ENCODE results near the gene TTF2. TPM values are rescaled to one million over a fixed set of nuclear protein-coding genes. Genes with fewer than 3 reads are reported as not detected.

TTF2 gene
- total and polyA plus RNA-seq, 5 experiments from 2014 or later, result 10.8 to 31.0 (median 13.4) TPM

DNA sequence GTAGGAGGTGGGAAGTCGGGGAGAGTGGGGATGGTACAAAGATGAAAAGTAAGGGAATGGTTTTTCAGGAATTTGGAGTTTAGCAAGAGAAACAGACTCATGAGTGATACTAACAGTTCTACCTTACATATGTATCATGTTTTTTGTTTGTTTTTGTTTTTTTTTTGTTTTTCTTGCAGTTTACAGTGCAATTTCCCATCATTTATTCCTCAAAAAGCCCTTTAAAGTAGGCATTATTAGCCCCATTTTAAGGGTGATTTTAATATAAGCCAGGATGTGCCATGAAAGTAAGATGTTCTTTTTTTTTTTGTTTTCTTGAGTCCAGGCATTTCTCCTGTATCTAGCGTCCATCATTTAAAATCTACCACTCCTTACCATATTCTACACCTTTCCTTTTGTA, 75.2 kb downstream of the TTF2 start:
- POLR2A ChIA-PET, result no interaction called here
- H3K36me3 Mint-ChIP-seq, result no peaks in the 10 kb centered on the region
- H3K4me1 Mint-ChIP-seq, result no peaks in the 10 kb centered on the region
- H3K9me3 Mint-ChIP-seq, result no peaks in the 10 kb centered on the region
- DNase-seq (no peak), ATAC-seq (no peak)
- H3K4me3 Mint-ChIP-seq, result no peak overlapping the region
- no peak overlapping the region for H3K27ac Mint-ChIP-seq
- peaks cover 4 to 16% (median 6%) of the 10 kb centered on the region in 5 donors for H3K27me3 Mint-ChIP-seq

DNA sequence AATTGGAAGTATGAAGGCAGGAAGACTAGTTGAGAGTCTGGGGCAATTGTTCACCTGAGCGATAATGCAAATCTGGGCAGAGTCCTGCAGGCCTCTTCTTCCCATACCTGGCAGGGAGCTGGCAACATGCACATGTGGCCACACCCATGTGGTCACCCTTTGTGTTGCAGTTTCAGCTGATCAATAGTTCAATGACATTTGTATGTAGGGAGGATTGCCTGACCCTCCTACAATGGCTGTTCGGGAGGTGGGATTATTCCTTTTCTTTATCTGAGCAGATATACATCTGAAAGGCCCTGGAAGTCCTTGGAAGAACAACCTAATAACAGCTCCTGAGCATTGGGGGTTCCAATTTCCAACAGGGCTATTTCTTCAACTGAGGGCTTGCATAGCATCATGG, 76.6 kb downstream of the TTF2 start:
- Mint-ChIP-seq H3K27ac (no peak overlapping the region), H3K4me1 (no peaks in the 10 kb centered on the region), H3K27me3 (peaks cover 4 to 16% (median 6%) of the 10 kb centered on the region in 5 donors), H3K36me3 (no peaks in the 10 kb centered on the region), H3K9me3 (no peaks in the 10 kb centered on the region), H3K4me3 (no peak overlapping the region)
- POLR2A ChIA-PET, result no interaction called here
- DNase-seq (no peak), ATAC-seq (no peak)

- POLR2A ChIA-PET, result no interaction called here
- ATAC-seq (no peak), DNase-seq (no peak)
- Mint-ChIP-seq H3K27ac (no peak overlapping the region), H3K27me3 (peaks cover 4 to 16% (median 6%) of the 10 kb centered on the region in 5 donors), H3K9me3 (no peaks in the 10 kb centered on the region), H3K4me1 (no peaks in the 10 kb centered on the region), H3K36me3 (no peaks in the 10 kb centered on the region), H3K4me3 (no peak overlapping the region)
These were observed 77.2 kb downstream of the TTF2 start for GRCh38 chr1:117137281-117137855.

GRCh38 chr1:117138106-117138505, 78.0 kb downstream of the TTF2 start:
- H3K27ac Mint-ChIP-seq, result no peak overlapping the region
- no peaks in the 10 kb centered on the region for H3K9me3 Mint-ChIP-seq
- POLR2A ChIA-PET, result no interaction called here
- no peaks in the 10 kb centered on the region for H3K4me1 Mint-ChIP-seq
- H3K36me3 Mint-ChIP-seq, result no peaks in the 10 kb centered on the region
- no peak for ATAC-seq
- no peak for DNase-seq
- no peak overlapping the region for H3K4me3 Mint-ChIP-seq
- peaks cover 4 to 16% (median 6%) of the 10 kb centered on the region in 5 donors for H3K27me3 Mint-ChIP-seq

DNA sequence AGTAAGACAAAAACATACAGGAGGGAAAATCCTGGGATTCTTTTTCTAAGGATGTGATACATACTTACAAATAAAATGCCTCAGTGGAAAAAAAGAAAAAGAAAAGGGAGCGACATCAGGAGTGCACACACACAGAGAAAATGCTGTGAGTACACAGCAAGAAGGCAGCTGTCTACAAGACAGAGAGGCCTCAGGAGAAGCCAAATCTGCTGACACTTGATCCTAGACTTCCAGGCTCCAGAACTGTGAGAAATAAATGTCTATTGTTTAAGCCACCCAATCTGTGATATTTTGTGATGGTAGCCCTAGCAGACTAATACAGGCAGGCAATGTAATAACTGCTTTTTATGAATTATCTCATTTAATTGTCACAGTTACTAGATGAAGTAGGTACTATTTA, 78.4 kb downstream of the TTF2 start:
- POLR2A ChIA-PET, result no interaction called here
- no peaks in the 10 kb centered on the region for H3K9me3 Mint-ChIP-seq
- H3K4me3 Mint-ChIP-seq, result no peak overlapping the region
- ATAC-seq (no peak), DNase-seq (no peak)
- no peaks in the 10 kb centered on the region for H3K36me3 Mint-ChIP-seq
- H3K27me3 Mint-ChIP-seq, result peaks cover 3 to 16% (median 4%) of the 10 kb centered on the region in 5 donors
- H3K27ac Mint-ChIP-seq, result no peak overlapping the region
- H3K4me1 Mint-ChIP-seq, result no peaks in the 10 kb centered on the region

DNA sequence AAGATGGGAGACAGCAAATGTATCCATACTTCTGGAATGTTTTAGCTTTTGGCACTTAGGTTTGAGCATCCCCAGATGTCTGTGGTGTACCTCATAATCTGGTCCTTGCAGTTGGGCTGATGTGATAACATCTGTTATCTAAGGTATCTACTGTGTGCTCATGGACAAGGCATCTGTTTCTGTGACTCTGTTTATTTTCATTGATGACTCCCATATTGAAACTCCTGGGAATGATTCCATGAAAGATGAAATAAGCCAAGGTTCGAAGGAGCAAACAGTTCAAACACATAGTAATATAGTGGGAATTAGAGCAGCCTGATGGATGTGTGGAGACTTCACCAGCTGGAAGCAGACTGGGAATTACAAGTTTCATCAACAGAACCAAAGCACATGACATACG, 82.1 kb downstream of the TTF2 start:
- Mint-ChIP-seq H3K4me1 (no peaks in the 10 kb centered on the region), H3K36me3 (no peaks in the 10 kb centered on the region), H3K27ac (no peak overlapping the region), H3K27me3 (peaks cover 7 to 14% (median 9%) of the 10 kb centered on the region in 5 donors), H3K4me3 (no peak overlapping the region), H3K9me3 (no peaks in the 10 kb centered on the region)
- DNase-seq, result no peak
- POLR2A ChIA-PET, result no interaction called here
- no peak for ATAC-seq

- Mint-ChIP-seq H3K4me1 (no peaks in the 10 kb centered on the region), H3K9me3 (no peaks in the 10 kb centered on the region), H3K27me3 (peaks cover 7 to 14% (median 9%) of the 10 kb centered on the region in 5 donors), H3K27ac (no peak overlapping the region), H3K36me3 (no peaks in the 10 kb centered on the region), H3K4me3 (no peak overlapping the region)
- POLR2A ChIA-PET, result no interaction called here
- ATAC-seq (no peak), DNase-seq (no peak)
These were observed 83.0 kb downstream of the TTF2 start for GRCh38 chr1:117143172-117143571.

DNA sequence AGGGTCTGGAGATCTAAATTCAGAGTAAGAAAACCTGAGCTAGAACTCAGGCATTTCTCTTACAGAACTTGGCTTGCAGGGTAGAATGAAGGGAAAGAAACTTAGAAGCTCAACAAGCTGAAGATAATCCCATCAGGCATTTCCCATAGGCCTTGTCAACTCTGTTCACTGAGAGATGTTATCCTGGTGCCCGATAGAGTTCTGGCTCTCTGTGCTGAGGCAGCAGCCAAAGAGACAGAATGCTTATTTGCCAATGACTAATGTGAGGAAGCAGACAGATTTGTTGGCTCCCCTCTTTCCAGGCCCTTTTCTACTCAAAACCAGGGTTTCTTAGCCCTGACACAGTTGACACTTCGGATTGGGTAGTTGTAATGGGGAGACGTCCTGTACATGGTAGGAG, 83.7 kb downstream of the TTF2 start:
- Mint-ChIP-seq H3K27me3 (peaks cover 7 to 14% (median 9%) of the 10 kb centered on the region in 5 donors), H3K4me3 (no peak overlapping the region), H3K36me3 (no peaks in the 10 kb centered on the region), H3K4me1 (no peaks in the 10 kb centered on the region), H3K9me3 (no peaks in the 10 kb centered on the region), H3K27ac (no peak overlapping the region)
- no peak for ATAC-seq
- POLR2A ChIA-PET, result no interaction called here
- no peak for DNase-seq

DNA sequence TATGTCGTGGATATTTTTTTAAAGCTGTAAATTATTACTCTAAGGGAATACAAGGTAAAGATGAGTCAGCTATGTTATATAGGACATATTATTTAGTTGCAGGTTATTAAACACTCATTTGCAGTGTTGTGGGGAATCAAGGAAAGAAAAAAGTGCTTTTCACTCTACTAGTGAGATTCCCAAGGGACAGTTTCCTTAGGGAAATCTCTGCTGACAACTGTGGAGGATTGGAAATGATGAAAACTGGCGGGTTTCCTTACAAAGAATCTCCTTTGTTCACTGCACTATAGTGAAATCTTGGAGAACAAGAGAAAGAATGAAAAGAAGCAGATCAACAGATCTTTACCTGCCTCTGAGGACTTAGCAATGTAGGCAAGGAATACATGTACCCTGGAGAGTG, 85.9 kb downstream of the TTF2 start:
- no peak overlapping the region for H3K4me3 Mint-ChIP-seq
- no peak for DNase-seq
- no peak overlapping the region for H3K27ac Mint-ChIP-seq
- H3K4me1 Mint-ChIP-seq, result no peaks in the 10 kb centered on the region
- POLR2A ChIA-PET, result no interaction called here
- H3K27me3 Mint-ChIP-seq, result peaks cover 7 to 15% (median 9%) of the 10 kb centered on the region in 5 donors
- no peaks in the 10 kb centered on the region for H3K36me3 Mint-ChIP-seq
- ATAC-seq, result no peak
- no peaks in the 10 kb centered on the region for H3K9me3 Mint-ChIP-seq

GRCh38 chr1:117146575-117147340, 86.6 kb downstream of the TTF2 start:
- DNase-seq, result no peak

GRCh38 chr1:117147341-117147831, 87.3 kb downstream of the TTF2 start:
- Mint-ChIP-seq H3K4me3 (no peak overlapping the region), H3K27me3 (peaks cover 8 to 15% (median 9%) of the 10 kb centered on the region in 5 donors), H3K27ac (no peak overlapping the region), H3K36me3 (no peaks in the 10 kb centered on the region), H3K9me3 (peaks cover 0 to 6% (median 0%) of the 10 kb centered on the region in 9 donors), H3K4me1 (no peaks in the 10 kb centered on the region)
- DNase-seq (no peak), ATAC-seq (no peak)
- POLR2A ChIA-PET, result no interaction called here

More at GRCh38 chr1:117146575-117147340, 86.6 kb downstream of the TTF2 start:
- Mint-ChIP-seq H3K4me3 (peak overlapping the region in 1 of 10 donors; percentile 20), H3K27me3 (peaks cover 7 to 15% (median 9%) of the 10 kb centered on the region in 5 donors), H3K27ac (no peak overlapping the region), H3K4me1 (no peaks in the 10 kb centered on the region), H3K9me3 (peaks cover 0 to 4% (median 0%) of the 10 kb centered on the region in 9 donors), H3K36me3 (no peaks in the 10 kb centered on the region)
- ATAC-seq, result no peak
- POLR2A ChIA-PET, result no interaction called here

DNA sequence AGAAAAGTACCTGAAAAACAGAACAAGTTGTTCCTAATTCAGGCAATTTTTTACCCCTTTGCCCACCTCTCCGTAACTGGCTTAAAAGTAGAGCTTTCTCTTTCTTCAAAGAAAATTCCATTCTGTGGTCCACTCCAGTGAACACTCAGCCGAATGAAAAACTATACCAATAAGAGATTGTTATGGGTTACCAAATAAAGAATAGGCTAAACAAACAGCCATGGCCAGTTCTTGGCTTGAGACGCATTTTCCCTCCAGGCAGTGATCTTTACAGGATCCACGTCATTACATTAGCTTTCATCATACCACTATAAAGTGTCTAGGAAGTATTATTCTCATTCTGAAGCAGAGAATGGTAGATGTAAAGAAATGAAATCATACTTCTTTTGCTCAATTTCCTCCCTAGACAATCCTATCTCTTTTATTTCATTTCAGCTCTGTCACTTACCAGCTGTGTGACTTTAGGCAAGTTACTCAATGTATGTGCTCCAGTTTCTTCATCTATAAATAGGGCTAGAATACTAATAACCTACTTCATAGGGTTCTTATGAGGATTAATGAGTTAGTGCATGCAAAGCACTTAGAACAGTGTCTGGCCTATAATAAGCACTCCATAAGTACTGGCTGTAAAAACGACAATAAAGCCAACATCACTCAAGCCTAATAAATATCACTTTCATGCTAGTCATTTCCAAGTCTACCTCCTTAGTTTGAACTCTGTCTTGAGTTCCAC, 87.9 kb downstream of the TTF2 start:
- no peak overlapping the region for H3K27ac Mint-ChIP-seq
- no peaks in the 10 kb centered on the region for H3K36me3 Mint-ChIP-seq
- no peak overlapping the region for H3K4me3 Mint-ChIP-seq
- H3K9me3 Mint-ChIP-seq, result peaks cover 0 to 6% (median 0%) of the 10 kb centered on the region in 9 donors
- ATAC-seq (no peak), DNase-seq (no peak)
- POLR2A ChIA-PET, result no interaction called here
- H3K27me3 Mint-ChIP-seq, result peaks cover 8 to 15% (median 9%) of the 10 kb centered on the region in 5 donors
- H3K4me1 Mint-ChIP-seq, result no peaks in the 10 kb centered on the region

GRCh38 chr1:117150316-117150715, 90.2 kb downstream of the TTF2 start:
- Mint-ChIP-seq H3K4me3 (no peak overlapping the region), H3K36me3 (no peaks in the 10 kb centered on the region), H3K27me3 (peaks cover 8 to 15% (median 13%) of the 10 kb centered on the region in 5 donors), H3K9me3 (peaks cover 0 to 6% (median 0%) of the 10 kb centered on the region in 9 donors), H3K4me1 (no peaks in the 10 kb centered on the region), H3K27ac (no peak overlapping the region)
- ATAC-seq (no peak), DNase-seq (no peak)
- POLR2A ChIA-PET, result no interaction called here
